ENCODE data around the gene TMEM151A.

DNA sequence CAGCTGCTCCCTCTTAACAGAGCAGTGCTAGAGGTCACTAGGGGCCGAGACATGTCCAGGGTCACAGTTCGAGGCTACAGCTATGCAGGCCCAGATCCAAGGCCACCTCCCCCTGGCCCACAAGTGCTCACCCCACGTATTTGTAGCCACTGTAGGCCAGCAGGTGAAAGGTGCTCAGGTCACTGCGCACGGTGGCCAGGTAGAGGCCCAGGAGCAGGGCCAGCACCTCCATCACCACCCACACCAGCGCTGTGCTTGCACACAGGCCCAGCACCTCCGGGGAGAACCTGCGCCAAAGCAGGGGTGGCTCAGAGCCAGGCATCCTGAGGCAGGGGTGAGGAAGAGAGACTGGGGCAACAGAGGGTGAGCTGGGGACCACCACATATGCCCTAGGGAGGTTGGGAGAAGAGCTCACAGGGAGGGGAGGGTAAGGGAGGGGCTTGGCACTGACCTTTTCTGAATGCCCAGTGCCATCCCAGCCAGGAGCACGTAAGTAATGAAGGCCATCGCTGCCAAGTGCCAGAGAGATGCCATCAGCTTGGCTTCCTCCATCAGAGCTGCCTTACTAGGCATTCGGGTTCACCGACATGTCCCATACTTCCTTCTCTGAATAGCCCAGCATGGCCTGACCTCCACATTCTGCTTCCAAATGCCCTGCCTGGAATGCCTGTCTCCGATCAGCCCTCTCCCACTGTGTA lies 6.3 kb upstream of the TMEM151A start:
- TF ChIP-seq CTCF (IDR thresholded peaks at IDR 0.05) = no peak
- no peak for TF ChIP-seq POLR2A (IDR thresholded peaks at IDR 0.05)
